Vagina (tissue), 2 donors: ENCODE measurements around the gene SH3BP5. TPM values are rescaled to one million over a fixed set of nuclear protein-coding genes. Genes with fewer than 3 reads are reported as not detected.
"Not testable (repeated sequence)": the region's sequence is repeated elsewhere in the genome, so short reads cannot be mapped to it uniquely, and the experiment has no call there.

ENCODE experiments used
- DNase-seq, 2 donors: peaks; one replicate each; pipeline ENCODE4 v3.0.0-alpha.2; 2017; ENCODE audit errors: extremely low spot score in 2 of 2
- H3K27ac ChIP-seq: fragments of 200-600 bp; sonication (generic); one replicate; pipeline ENCODE4 v1.5.1; 2019
- H3K27me3 ChIP-seq: fragments of 200-600 bp; sonication (generic); one replicate; pipeline ENCODE4 v1.5.1; 2019
- H3K36me3 ChIP-seq, 2 donors: fragments of 200-600 bp; sonication (generic); one replicate each; pipeline ENCODE4 v1.5.1; 2017 to 2019
- H3K4me1 ChIP-seq: fragments of 200-600 bp; sonication (generic); one replicate; pipeline ENCODE4 v1.5.1; 2019
- H3K4me3 ChIP-seq, 2 donors: fragments of 200-600 bp; sonication (generic); 1 replicate in 1 of 2; 2 replicates in 1 of 2; pipeline ENCODE4 v1.5.1; 2016 to 2019
- H3K9me3 ChIP-seq: fragments of 200-600 bp; sonication (generic); one replicate; pipeline ENCODE4 v1.5.1; 2019
- CTCF ChIP-seq, 3 experiments: fragments of 450-650 bp in 2 of 3; fragments of 200-600 bp in 1 of 3; sonication (generic) in 1 of 3; IDR thresholded peaks; one replicate each; pipeline ENCODE4 v1.5.1; 2017 to 2019; ENCODE audit warnings: antibody characterized with exemption in 3 of 3, mild to moderate bottlenecking in 2 of 3, moderate library complexity in 2 of 3
- POLR2A ChIP-seq, 2 donors: fragments of 450-650 bp; IDR thresholded peaks; one replicate each; pipeline ENCODE4 v1.6.1; 2017; ENCODE audit warnings: antibody characterized with exemption in 2 of 2, mild to moderate bottlenecking in 2 of 2, moderate library complexity in 2 of 2
- POLR2AphosphoS5 ChIP-seq, 2 donors: sonication (generic); formaldehyde crosslinking; IDR thresholded peaks; one replicate each; pipeline ENCODE4 v1.9.0; 2017; ENCODE audit warnings: antibody characterized with exemption in 2 of 2, mild to moderate bottlenecking in 2 of 2, low read depth in 1 of 2; ENCODE audit not compliant: insufficient read depth in 1 of 2
- intact Hi-C: fragments of 100-400 bp; cut with DNase I; formaldehyde crosslinking; loops from one replicate; pipeline ENCODE4 v1.15.1; 2023
- total RNA-seq: library from RNA; depleted of rRNA; stranded (reverse); fragments of >200 nt; gene quantifications from one replicate; pipeline ENCODE4 v1.2.3, GENCODE V29; 2016

SH3BP5 gene
- total RNA-seq, 1 donor from 2014 or later = 78.6 TPM

- Histone ChIP-seq H3K9me3 (no peaks in the 10 kb centered on the region), H3K4me3 (no peak overlapping the region), H3K4me1 (peaks cover 17% of the 10 kb centered on the region), H3K27ac (peak overlapping the region; percentile 6), H3K36me3 (no peaks in the 10 kb centered on the region), H3K27me3 (no peaks in the 10 kb centered on the region)
- DNase-seq = no peak
- intact Hi-C loops = no loop called here
- no peak for TF ChIP-seq CTCF (IDR thresholded peaks at IDR 0.05)
- no peak for TF ChIP-seq POLR2AphosphoS5 (IDR thresholded peaks at IDR 0.05; ENCODE audit: insufficient read depth in 1 of 2, low read depth in 1 of 2)
- TF ChIP-seq POLR2A (IDR thresholded peaks at IDR 0.05) = no peak
These were observed 27.5 kb upstream of the SH3BP5 start for GRCh38 chr3:15359677-15360397.

- DNase-seq, H3K9me3 ChIP-seq, H3K4me3 ChIP-seq, H3K36me3 ChIP-seq, H3K27ac ChIP-seq, H3K27me3 ChIP-seq, intact Hi-C loops: not testable (repeated sequence)
- H3K4me1 ChIP-seq = peaks cover 15% of the 10 kb centered on the region
These were observed 24.3 kb upstream of the SH3BP5 start for GRCh38 chr3:15356651-15357061.

- no peak for TF ChIP-seq POLR2AphosphoS5 (IDR thresholded peaks at IDR 0.05; ENCODE audit: insufficient read depth in 1 of 2, low read depth in 1 of 2)
- no peak for TF ChIP-seq CTCF (IDR thresholded peaks at IDR 0.05)
- no peak for TF ChIP-seq POLR2A (IDR thresholded peaks at IDR 0.05)
These were observed 23.8 kb upstream of the SH3BP5 start for GRCh38 chr3:15356176-15356575.

GRCh38 chr3:15355086-15355485, 22.7 kb upstream of the SH3BP5 start:
- TF ChIP-seq CTCF (IDR thresholded peaks at IDR 0.05) (no peak), POLR2A (IDR thresholded peaks at IDR 0.05) (no peak), POLR2AphosphoS5 (IDR thresholded peaks at IDR 0.05; ENCODE audit: insufficient read depth in 1 of 2, low read depth in 1 of 2) (no peak)
- intact Hi-C loops = no loop called here
- DNase-seq = no peak
- no peaks in the 10 kb centered on the region for H3K36me3 ChIP-seq
- H3K27me3 ChIP-seq = no peaks in the 10 kb centered on the region
- H3K9me3 ChIP-seq = no peaks in the 10 kb centered on the region
- H3K27ac ChIP-seq = no peak overlapping the region
- no peak overlapping the region for H3K4me3 ChIP-seq
- peaks cover under 1% of the 10 kb centered on the region for H3K4me1 ChIP-seq

More at GRCh38 chr3:15356176-15356575, 23.8 kb upstream of the SH3BP5 start:
- Histone ChIP-seq H3K27ac (no peak overlapping the region), H3K36me3 (no peaks in the 10 kb centered on the region), H3K4me1 (peaks cover 10% of the 10 kb centered on the region), H3K27me3 (no peaks in the 10 kb centered on the region), H3K4me3 (no peak overlapping the region), H3K9me3 (no peaks in the 10 kb centered on the region)
- no peak for DNase-seq
- intact Hi-C loops = no loop called here

- no peak for DNase-seq
- H3K27me3 ChIP-seq = no peaks in the 10 kb centered on the region
These were observed 22.1 kb upstream of the SH3BP5 start for GRCh38 chr3:15354485-15354884.

More at GRCh38 chr3:15354485-15354884, 22.1 kb upstream of the SH3BP5 start:
- no peaks in the 10 kb centered on the region for H3K4me1 ChIP-seq
- TF ChIP-seq POLR2A (IDR thresholded peaks at IDR 0.05) (no peak), CTCF (IDR thresholded peaks at IDR 0.05) (no peak), POLR2AphosphoS5 (IDR thresholded peaks at IDR 0.05; ENCODE audit: insufficient read depth in 1 of 2, low read depth in 1 of 2) (no peak)
- intact Hi-C loops = no loop called here
- H3K4me3 ChIP-seq = no peak overlapping the region
- no peaks in the 10 kb centered on the region for H3K36me3 ChIP-seq
- no peaks in the 10 kb centered on the region for H3K9me3 ChIP-seq
- no peak overlapping the region for H3K27ac ChIP-seq
